ENCODE data around the gene GRPR.

The GRPR gene

DNA sequence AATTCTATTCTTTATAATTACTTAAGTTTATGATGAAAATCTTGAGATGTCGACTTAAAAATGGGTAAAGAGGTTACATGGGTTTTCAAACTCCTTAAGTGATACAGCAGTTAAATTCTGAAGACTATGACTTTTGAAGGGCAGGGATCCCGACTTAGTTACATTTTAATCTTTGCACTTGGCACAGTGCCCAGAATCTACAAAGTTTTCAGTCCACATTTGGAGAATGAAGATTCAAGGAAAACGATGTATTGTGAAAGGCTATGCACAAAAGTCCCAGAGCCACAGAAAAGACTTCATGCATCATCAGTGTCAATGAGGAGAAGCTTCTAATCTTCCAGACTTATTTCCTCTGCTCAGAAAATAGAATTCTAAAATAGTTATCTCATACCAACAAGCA, 36.3 kb upstream of the GRPR start:
- Histone ChIP-seq H3K4me3 (ENCODE audit: low read depth, low read length) (no peak overlapping the region), H3K4me1 (ENCODE audit: control insufficient read depth, insufficient read depth, low read length) (no peaks in the 10 kb centered on the region), H3K36me3 (ENCODE audit: control insufficient read depth in 2 of 2, insufficient read depth in 1 of 2, low read length in 2 of 2) (no peaks in the 10 kb centered on the region), H3K9me3 (ENCODE audit: control insufficient read depth, insufficient read depth, low read depth, low read length) (no peaks in the 10 kb centered on the region), H3K27ac (ENCODE audit: extremely low read depth, low read depth, low read length) (no peak overlapping the region)
- TF ChIP-seq ZNF529 (tag by site-specific recombination; IDR thresholded peaks at IDR 0.05; ENCODE audit: insufficient replicate concordance) (no peak), ZNF394 (tag by site-specific recombination; IDR thresholded peaks at IDR 0.05; ENCODE audit: borderline replicate concordance) (no peak), ZNF501 (tag by site-specific recombination; IDR thresholded peaks at IDR 0.05) (no peak), ZNF221 (tag by site-specific recombination; IDR thresholded peaks at IDR 0.05; ENCODE audit: borderline replicate concordance) (no peak)
- ChIA-PET CTCF (no interaction called here), POLR2A (no interaction called here)

DNA sequence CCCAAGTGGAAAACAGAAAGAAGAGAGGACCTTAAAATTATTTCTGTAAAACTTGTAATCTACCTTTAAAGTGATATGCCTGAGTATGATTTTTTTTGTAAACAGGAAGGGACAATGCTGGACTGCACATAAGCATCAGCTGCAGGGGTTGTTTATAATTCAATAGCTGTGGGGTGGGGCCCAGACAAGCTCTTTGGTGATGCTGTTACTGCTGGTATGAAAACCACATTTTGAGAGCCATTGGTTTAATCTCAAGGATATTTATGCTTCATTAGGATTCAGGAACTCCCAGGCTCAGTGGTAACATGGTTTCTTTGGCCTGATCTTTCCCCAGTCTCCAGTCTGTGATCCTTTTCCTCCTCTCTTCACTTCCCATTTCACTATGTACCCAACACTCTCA, 34.3 kb upstream of the GRPR start:
- Histone ChIP-seq H3K9me3 (ENCODE audit: control insufficient read depth, insufficient read depth, low read depth, low read length) (no peaks in the 10 kb centered on the region), H3K4me3 (ENCODE audit: low read depth, low read length) (no peak overlapping the region), H3K4me1 (ENCODE audit: control insufficient read depth, insufficient read depth, low read length) (no peaks in the 10 kb centered on the region), H3K36me3 (ENCODE audit: control insufficient read depth in 2 of 2, insufficient read depth in 1 of 2, low read length in 2 of 2) (no peaks in the 10 kb centered on the region), H3K27ac (ENCODE audit: extremely low read depth, low read depth, low read length) (no peak overlapping the region)
- POLR2A ChIA-PET: no interaction called here
- TF ChIP-seq ZNF785 (tag by site-specific recombination; IDR thresholded peaks at IDR 0.05): no peak
- no peak for TF ChIP-seq ZNF157 (tag by site-specific recombination; IDR thresholded peaks at IDR 0.05)
- no peak for TF ChIP-seq RBAK (tag by site-specific recombination; IDR thresholded peaks at IDR 0.05)
- TF ChIP-seq ZNF561 (tag by site-specific recombination; IDR thresholded peaks at IDR 0.05; ENCODE audit: borderline replicate concordance): no peak
- CTCF ChIA-PET: no interaction called here

DNA sequence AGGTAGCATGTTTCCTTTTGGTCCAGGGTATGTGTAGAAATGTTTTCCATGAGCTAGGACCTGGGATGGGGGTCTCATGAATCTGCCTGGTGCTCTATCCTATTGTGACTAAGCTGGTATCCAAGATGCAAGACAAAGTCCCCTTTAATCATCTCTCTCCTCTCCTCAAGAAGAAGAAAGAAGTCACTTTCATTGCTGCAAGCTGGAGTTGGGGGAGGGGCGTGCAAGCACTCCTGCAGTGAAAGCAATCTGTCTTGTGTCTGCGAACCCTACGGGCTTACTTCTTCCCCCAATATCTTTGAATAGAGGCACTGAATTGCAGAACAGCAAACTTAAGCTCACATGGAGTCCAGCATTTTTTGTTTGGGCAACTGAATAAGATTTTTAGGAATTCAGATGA, 27.2 kb upstream of the GRPR start:
- no peaks in the 10 kb centered on the region for H3K9me3 ChIP-seq (ENCODE audit: control insufficient read depth, insufficient read depth, low read depth, low read length)
- ChIA-PET CTCF (no interaction called here), POLR2A (no interaction called here)
- H3K4me3 ChIP-seq (ENCODE audit: low read depth, low read length): no peak overlapping the region
- no peaks in the 10 kb centered on the region for H3K36me3 ChIP-seq (ENCODE audit: control insufficient read depth in 2 of 2, insufficient read depth in 1 of 2, low read length in 2 of 2)
- no peak overlapping the region for H3K27ac ChIP-seq (ENCODE audit: extremely low read depth, low read depth, low read length)
- no peaks in the 10 kb centered on the region for H3K4me1 ChIP-seq (ENCODE audit: control insufficient read depth, insufficient read depth, low read length)
- TF ChIP-seq ZNF184 (tag by site-specific recombination; IDR thresholded peaks at IDR 0.05): no peak
- TF ChIP-seq, protein P1, sequence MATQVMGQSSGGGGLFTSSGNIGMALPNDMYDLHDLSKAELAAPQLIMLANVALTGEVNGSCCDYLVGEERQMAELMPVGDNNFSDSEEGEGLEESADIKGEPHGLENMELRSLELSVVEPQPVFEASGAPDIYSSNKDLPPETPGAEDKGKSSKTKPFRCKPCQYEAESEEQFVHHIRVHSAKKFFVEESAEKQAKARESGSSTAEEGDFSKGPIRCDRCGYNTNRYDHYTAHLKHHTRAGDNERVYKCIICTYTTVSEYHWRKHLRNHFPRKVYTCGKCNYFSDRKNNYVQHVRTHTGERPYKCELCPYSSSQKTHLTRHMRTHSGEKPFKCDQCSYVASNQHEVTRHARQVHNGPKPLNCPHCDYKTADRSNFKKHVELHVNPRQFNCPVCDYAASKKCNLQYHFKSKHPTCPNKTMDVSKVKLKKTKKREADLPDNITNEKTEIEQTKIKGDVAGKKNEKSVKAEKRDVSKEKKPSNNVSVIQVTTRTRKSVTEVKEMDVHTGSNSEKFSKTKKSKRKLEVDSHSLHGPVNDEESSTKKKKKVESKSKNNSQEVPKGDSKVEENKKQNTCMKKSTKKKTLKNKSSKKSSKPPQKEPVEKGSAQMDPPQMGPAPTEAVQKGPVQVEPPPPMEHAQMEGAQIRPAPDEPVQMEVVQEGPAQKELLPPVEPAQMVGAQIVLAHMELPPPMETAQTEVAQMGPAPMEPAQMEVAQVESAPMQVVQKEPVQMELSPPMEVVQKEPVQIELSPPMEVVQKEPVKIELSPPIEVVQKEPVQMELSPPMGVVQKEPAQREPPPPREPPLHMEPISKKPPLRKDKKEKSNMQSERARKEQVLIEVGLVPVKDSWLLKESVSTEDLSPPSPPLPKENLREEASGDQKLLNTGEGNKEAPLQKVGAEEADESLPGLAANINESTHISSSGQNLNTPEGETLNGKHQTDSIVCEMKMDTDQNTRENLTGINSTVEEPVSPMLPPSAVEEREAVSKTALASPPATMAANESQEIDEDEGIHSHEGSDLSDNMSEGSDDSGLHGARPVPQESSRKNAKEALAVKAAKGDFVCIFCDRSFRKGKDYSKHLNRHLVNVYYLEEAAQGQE (tag by site-specific recombination; IDR thresholded peaks at IDR 0.05): no peak
- TF ChIP-seq, protein P2, sequence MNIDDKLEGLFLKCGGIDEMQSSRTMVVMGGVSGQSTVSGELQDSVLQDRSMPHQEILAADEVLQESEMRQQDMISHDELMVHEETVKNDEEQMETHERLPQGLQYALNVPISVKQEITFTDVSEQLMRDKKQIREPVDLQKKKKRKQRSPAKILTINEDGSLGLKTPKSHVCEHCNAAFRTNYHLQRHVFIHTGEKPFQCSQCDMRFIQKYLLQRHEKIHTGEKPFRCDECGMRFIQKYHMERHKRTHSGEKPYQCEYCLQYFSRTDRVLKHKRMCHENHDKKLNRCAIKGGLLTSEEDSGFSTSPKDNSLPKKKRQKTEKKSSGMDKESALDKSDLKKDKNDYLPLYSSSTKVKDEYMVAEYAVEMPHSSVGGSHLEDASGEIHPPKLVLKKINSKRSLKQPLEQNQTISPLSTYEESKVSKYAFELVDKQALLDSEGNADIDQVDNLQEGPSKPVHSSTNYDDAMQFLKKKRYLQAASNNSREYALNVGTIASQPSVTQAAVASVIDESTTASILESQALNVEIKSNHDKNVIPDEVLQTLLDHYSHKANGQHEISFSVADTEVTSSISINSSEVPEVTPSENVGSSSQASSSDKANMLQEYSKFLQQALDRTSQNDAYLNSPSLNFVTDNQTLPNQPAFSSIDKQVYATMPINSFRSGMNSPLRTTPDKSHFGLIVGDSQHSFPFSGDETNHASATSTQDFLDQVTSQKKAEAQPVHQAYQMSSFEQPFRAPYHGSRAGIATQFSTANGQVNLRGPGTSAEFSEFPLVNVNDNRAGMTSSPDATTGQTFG (tag by site-specific recombination; IDR thresholded peaks at IDR 0.05; ENCODE audit: borderline replicate concordance): no peak
- TF ChIP-seq, protein P3, sequence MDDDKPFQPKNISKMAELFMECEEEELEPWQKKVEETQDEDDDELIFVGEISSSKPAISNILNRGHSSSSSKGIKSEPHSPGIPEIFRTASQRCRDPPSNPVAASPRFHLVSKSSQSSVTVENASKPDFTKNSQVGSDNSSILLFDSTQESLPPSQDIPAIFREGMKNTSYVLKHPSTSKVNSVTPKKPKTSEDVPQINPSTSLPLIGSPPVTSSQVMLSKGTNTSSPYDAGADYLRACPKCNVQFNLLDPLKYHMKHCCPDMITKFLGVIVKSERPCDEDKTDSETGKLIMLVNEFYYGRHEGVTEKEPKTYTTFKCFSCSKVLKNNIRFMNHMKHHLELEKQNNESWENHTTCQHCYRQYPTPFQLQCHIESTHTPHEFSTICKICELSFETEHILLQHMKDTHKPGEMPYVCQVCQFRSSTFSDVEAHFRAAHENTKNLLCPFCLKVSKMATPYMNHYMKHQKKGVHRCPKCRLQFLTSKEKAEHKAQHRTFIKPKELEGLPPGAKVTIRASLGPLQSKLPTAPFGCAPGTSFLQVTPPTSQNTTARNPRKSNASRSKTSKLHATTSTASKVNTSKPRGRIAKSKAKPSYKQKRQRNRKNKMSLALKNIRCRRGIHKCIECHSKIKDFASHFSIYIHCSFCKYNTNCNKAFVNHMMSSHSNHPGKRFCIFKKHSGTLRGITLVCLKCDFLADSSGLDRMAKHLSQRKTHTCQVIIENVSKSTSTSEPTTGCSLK (tag by site-specific recombination; IDR thresholded peaks at IDR 0.05): no peak
- TF ChIP-seq, protein P4, sequence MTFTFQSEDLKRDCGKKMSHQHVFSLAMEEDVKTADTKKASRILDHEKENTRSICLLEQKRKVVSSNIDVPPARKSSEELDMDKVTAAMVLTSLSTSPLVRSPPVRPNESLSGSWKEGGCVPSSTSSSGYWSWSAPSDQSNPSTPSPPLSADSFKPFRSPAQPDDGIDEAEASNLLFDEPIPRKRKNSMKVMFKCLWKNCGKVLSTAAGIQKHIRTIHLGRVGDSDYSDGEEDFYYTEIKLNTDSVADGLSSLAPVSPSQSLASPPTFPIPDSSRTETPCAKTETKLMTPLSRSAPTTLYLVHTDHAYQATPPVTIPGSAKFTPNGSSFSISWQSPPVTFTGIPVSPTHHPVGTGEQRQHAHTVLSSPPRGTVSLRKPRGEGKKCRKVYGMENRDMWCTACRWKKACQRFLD (tag by site-specific recombination; IDR thresholded peaks at IDR 0.05): no peak
- TF ChIP-seq YY2 (tag by site-specific recombination; IDR thresholded peaks at IDR 0.05): no peak
- no peak for TF ChIP-seq KLF1 (tag by site-specific recombination; IDR thresholded peaks at IDR 0.05)
- TF ChIP-seq, protein P5, sequence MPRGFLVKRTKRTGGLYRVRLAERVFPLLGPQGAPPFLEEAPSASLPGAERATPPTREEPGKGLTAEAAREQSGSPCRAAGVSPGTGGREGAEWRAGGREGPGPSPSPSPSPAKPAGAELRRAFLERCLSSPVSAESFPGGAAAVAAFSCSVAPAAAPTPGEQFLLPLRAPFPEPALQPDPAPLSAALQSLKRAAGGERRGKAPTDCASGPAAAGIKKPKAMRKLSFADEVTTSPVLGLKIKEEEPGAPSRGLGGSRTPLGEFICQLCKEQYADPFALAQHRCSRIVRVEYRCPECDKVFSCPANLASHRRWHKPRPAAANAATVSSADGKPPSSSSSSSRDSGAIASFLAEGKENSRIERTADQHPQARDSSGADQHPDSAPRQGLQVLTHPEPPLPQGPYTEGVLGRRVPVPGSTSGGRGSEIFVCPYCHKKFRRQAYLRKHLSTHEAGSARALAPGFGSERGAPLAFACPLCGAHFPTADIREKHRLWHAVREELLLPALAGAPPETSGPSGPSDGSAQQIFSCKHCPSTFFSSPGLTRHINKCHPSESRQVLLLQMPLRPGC (tag by site-specific recombination; IDR thresholded peaks at IDR 0.05): no peak
- no peak for TF ChIP-seq ZNF132 (tag by site-specific recombination; IDR thresholded peaks at IDR 0.05; ENCODE audit: borderline replicate concordance)
- TF ChIP-seq ZNF48 (tag by site-specific recombination; IDR thresholded peaks at IDR 0.05): no peak
- no peak for TF ChIP-seq ZNF341 (tag by site-specific recombination; IDR thresholded peaks at IDR 0.05; ENCODE audit: low read depth)
- TF ChIP-seq ZSCAN30 (tag by site-specific recombination; IDR thresholded peaks at IDR 0.05): no peak
- TF ChIP-seq ZNF354C (tag by site-specific recombination; IDR thresholded peaks at IDR 0.05; ENCODE audit: borderline replicate concordance, low read depth): no peak
